Anterior cingulate cortex (tissue), 58 donors: ENCODE measurements around the gene DDN.

Experiments
- DNase-seq, 58 donors: peaks; one replicate each; lab custom pipeline; 2025; lab: John Stamatoyannopoulos, UW

Gene DDN

GRCh38 chr12:48969833-48970701 is 29.1 kb downstream of the DDN start:
- DNase-seq: peak in 3 of 58 donors; percentile 12 to 25 (median 25)

- no peak for DNase-seq
These were observed 29.9 kb downstream of the DDN start for GRCh38 chr12:48969160-48969771.

GRCh38 chr12:48968467-48968866 is 30.7 kb downstream of the DDN start:
- no peak for DNase-seq

DNA sequence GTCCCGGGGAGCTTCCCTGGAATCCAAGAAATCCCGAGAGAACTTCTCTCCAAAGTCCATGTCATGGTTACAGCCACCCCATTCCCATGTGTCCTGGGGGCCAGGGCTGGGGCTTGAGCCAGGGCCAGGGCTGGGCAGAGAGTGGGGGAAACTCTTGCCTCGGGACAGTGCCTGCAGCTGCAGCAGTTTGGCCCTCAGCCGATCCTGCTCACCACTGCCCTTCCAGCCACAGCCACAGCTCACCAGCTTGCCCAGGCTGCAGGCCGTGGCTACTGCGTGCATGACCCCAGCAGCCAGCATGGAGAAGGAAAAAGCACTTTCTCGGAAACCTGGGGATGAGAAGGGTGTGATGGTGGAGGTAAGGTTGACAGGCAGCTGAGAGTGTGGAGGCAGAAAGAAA is 31.2 kb downstream of the DDN start:
- no peak for DNase-seq

- no peak for DNase-seq
These were observed 32.8 kb downstream of the DDN start for GRCh38 chr12:48966177-48966895.

- peak in 2 of 58 donors; percentile 6 to 8 for DNase-seq
These were observed 33.8 kb downstream of the DDN start for GRCh38 chr12:48965298-48965838.

DNA sequence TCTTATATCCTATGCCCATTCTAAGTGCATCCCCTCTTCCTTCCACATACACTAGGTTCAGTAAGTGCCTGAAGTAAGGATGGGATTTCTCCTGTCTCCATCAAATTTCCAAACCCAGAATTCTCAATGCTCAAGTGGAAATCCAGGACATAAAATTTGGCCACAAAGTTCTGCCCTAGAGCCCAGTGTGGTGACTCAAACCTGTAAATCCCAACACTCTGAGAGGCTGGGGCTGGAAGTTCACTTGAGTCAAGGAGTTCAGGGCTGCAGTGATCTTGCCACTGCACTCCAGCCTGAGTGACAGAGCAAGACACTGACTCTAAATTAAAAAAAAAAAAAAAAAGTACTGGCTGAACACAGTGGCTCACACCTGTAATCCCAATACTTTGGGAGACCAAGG is 37.4 kb downstream of the DDN start:
- no peak for DNase-seq

GRCh38 chr12:48961331-48961730 is 37.8 kb downstream of the DDN start:
- no peak for DNase-seq

DNA sequence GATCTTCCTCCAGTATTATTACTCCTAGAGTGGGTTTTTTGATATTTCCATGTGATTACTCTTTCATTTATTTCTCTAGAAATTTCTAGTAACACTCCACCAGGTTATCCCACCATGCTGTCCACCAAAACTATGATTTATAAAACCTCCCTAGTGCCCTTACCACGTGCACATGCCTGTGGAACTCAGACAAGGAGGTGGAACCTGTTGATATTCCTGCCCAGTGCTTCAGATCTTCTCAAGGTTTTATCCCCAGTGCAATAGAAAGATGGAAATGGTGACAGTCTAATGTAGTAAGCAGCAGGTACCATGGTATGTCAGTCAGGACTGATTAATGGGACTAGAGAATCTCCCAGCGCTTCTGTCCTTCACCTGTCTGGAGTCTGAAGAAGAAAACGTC is 38.3 kb downstream of the DDN start:
- no peak for DNase-seq

- DNase-seq: no peak
These were observed 41.2 kb downstream of the DDN start for GRCh38 chr12:48958049-48958388.

DNA sequence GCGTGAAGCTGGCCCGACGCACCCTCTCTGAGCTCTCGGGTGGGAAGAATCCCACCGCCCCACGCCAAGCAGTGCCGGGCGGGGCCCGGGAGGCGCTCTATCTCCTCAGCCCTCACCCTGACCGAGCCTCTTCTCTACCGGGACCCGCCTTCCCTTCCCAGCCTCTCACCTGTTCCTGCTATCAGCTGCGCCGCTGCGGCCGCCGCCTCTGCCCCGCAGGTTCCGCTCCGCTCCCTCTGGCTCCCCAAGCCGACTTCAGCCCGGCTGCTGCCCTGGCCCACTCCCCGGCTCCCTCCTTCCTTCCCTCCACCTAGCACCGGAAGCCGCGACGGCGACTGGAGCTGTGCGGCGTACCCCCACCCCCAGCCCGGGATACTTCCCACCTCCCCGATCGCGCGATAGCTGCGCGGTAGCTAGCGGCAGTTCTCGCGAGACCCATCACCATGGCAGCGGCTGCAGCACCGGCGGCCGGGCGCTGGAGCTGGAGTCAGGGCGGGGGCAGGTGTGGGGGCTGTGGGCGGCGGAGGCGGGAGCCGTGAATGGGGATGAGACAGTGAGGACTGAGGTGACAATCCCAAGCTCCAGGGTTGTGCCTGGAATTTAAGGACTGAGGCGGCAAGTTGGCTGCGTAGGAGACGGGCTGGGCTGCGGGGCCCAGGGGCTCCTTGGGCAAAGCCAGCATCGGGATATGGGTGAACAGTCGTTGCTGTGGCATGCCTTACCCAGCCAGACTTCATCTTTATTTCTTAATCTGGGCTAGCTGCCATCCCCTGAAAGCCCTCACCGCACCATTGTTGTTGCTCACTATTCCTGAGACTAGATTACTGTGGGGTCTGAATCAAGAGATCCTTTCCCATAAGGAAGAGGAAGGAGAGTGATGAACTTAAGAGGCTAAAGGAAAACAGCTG is 41.8 kb downstream of the DDN start, which contains the start of gene ARF3:
ARF3 (minus strand) TSS at position 347 of the 908 bp plus-strand sequence. CDS start 16,392 bp downstream, outside the sequence.
- peak; percentile 33 to 94 (median 84) for DNase-seq

DNA sequence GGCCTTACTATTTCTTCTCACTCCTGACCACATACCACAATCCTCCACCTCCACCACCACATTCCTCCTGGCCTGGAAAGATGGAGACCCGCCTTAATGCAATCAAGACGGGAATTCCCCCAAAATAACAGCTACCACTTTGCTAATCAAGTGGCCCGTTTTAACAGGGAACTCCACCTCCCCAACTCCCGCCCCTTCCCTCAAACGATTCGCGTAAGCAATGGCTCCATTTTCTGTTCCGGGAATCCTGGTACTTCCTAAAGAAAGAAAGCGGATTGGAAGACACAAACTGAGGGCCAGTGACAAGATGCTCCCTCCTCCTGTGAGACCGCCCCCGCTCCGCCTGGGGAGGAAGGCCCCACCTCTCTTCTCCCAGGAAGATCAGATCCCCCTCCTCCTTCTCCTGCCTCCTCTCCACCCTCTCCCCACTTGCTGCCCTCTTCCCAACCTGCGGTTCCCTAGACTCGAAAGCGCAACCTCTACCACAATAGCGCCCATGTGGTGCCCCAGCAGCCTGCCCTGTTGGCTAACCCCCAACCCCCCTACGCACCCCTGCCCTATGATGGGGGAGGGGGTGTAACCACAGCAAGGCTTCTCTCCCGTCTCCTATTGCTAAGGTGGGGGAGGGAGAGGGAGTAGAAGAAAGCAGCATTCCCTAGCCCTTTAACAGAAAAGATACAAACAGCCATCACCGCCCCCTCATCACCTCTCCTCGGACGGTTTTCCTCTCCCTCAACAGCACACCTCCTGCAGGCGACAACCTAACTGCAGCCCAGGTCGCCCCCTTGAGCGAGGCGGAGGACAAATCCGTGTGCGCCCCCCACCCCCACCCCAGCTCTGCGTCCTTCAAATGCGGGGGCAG is 42.7 kb downstream of the DDN start:
- peak in 56 of 58 donors; percentile 13 to 92 (median 68) for DNase-seq

DNA sequence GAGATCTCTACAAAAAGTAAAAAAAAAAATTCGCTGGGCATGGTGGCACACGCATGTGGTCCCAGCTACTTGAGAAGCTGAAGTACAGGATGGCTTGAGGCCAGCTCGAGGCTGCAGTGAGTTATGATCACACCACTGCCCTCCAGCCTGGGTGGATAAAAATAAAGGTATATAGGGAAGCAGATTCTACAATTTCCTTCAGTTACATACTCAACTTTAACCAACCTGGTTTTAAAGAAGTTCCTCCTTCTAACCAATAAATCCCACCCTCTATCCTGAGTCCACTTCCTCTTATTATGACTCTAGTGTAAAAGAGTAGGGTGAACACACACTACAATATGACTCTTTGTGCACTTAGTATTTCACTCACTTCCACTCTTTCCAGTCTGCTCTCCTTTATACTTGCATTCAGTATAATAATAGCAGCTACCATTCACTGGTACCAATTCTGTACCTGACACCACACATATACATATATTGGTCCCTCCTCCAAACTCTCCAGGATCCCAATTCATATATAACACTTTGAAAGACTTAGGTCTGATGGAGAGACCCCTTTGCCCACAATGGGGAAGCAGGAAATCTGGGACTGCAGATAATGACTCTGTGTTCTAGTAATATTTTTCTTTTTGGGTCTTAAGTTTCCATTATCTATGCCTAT is 44.2 kb downstream of the DDN start:
- no peak for DNase-seq

GRCh38 chr12:48954061-48954460 is 45.1 kb downstream of the DDN start:
- peak in 1 of 58 donors; percentile 8 for DNase-seq

DNA sequence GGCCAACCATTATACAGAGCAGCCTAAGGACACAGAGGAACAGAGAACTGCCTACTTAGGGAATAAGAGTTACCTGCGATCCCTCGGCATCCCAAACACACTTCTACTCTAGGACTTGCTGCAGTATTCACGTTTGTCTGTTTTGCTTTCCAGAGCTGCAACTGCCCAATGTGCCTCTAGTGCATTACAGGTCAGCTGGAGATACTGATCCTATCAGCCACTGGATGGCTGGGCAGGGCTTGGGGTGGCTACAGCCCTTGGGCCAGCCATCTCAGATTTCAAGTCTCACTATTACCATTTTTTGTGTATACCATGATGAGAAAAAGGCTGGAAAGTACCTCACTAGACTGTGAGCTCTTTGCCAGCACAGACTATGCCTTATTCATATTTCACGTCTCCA is 46.5 kb downstream of the DDN start:
- DNase-seq: no peak

GRCh38 chr12:48947727-48948126 is 51.4 kb downstream of the DDN start:
- no peak for DNase-seq

DNA sequence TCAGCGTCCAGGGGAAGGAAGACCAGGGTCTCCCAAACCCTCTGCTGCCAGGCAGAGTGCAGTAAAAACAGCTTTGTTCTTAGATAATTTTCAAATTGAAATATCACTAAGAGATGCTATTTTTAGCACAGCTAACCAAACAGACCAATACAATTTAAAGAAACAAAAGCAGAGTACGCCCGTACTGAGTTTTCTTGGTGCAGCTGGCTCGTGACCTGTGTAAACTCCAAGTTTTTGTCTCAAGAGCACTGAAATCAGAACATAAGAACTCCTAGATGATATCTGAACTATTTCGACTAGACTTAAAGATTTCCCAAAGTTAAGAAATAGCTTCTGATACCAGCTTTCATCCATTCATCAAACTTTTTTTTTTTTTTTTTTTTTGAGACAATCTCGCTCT is 52.2 kb downstream of the DDN start:
- DNase-seq: no peak

DNA sequence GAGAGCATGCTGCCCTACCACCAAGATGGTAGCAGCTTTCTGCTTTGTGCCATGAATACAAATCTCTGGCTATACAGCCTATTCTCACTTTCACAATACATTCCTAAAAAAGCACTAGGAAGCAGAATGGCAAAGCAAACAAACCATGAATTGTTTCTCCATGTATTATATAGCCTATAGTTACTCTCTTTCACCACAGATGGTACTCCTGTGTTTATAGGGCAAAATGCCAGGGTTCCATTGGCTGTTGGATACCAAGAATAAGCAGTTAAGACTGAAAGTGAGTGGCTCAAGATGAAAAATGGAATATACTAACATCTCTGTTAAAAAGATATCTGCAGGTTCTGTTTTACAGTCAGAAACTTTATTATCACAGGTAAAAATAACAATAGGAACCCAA is 53.0 kb downstream of the DDN start:
- peak in 2 of 58 donors; percentile 11 to 57 for DNase-seq
